ENCODE data around the gene TMEM198. TPM values are rescaled to one million over a fixed set of nuclear protein-coding genes. Genes with fewer than 3 reads are reported as not detected.
A peak's percentile ranks its signal among the peaks of the same experiment; 100 is the strongest.

TMEM198 gene, protein sequence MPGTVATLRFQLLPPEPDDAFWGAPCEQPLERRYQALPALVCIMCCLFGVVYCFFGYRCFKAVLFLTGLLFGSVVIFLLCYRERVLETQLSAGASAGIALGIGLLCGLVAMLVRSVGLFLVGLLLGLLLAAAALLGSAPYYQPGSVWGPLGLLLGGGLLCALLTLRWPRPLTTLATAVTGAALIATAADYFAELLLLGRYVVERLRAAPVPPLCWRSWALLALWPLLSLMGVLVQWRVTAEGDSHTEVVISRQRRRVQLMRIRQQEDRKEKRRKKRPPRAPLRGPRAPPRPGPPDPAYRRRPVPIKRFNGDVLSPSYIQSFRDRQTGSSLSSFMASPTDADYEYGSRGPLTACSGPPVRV
- total RNA-seq (2021; fragmentation: NEBNext Ultra II Directional; extraction: Animal tissue kit (Norgen Biotek cat#: 25700)) = 1 to 10 TPM; 2.3 to 2.8 (median 2.7) TPM
- long read RNA-seq, partial matches to known transcripts = 0 of 1 reads
- long read RNA-seq, other reads (novel, unspliced or antisense) = 1 of 1 reads

DNA sequence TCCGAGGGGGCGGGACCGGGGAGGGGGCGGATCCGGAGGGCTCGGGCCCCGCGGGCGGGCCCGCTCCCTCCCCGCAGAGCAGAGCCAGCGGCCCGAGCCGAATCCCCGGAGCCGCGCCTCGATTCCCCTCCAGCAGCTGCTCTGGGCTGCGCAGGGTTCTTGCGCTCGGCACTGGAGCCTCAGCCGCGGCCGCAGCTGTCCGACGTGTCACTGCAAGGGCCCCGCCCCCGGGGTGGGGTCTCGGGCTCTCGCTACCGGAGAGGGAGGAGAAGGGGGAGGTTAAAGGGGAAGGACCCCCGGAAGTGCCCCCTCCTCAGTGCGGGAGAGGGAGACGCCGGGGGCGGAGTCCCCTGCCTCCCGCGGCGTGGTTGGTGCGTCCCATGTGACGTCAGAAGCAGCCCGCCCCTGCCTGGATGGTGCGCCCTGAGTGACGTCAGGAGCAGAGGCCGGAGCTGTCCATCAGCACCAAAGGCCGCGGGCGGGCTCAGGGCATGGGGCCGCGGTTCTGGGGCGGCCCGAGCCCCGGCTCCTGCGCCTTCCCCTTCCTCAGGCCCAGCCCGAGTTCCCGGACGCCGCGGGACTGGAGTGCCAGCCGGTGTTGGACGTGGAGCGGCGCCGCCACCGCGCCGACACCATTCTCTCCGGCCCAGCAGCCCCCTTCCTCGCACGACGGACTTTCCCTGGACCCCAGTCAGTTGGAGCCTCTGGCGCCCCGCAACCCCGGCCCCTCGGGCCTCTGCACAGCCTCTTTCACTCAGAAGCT is at the start of gene TMEM198, which contains the start of gene CHPF:
Gene TMEM198 (plus strand): TSS at position 433 of the 763 bp plus-strand sequence. CDS start 700 bp downstream, outside the sequence.
Gene CHPF (minus strand): TSS at position 214 of the 763 bp plus-strand sequence. CDS start 271 bp downstream, outside the sequence.
- TF ChIP-seq, protein P1, sequence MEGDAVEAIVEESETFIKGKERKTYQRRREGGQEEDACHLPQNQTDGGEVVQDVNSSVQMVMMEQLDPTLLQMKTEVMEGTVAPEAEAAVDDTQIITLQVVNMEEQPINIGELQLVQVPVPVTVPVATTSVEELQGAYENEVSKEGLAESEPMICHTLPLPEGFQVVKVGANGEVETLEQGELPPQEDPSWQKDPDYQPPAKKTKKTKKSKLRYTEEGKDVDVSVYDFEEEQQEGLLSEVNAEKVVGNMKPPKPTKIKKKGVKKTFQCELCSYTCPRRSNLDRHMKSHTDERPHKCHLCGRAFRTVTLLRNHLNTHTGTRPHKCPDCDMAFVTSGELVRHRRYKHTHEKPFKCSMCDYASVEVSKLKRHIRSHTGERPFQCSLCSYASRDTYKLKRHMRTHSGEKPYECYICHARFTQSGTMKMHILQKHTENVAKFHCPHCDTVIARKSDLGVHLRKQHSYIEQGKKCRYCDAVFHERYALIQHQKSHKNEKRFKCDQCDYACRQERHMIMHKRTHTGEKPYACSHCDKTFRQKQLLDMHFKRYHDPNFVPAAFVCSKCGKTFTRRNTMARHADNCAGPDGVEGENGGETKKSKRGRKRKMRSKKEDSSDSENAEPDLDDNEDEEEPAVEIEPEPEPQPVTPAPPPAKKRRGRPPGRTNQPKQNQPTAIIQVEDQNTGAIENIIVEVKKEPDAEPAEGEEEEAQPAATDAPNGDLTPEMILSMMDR (IDR thresholded peaks at IDR 0.05) = no peak
- peaks cover 3% of the 10 kb centered on the region for H3K27me3 Mint-ChIP-seq (ENCODE audit: insufficient read depth)
- DNase-seq = peak; percentile 96
- peaks cover 15% of the 10 kb centered on the region for H3K36me3 Mint-ChIP-seq (ENCODE audit: low read depth)
- H3K4me3 Mint-ChIP-seq = peak within 1 kb of the TSS; percentile 97
- no peaks in the 10 kb centered on the region for H3K9me3 Mint-ChIP-seq
- peak within 1 kb of the TSS; percentile 78 for H3K27ac Mint-ChIP-seq
- peaks cover 18% of the 10 kb centered on the region for H3K4me1 Mint-ChIP-seq (ENCODE audit: low read depth)

DNA sequence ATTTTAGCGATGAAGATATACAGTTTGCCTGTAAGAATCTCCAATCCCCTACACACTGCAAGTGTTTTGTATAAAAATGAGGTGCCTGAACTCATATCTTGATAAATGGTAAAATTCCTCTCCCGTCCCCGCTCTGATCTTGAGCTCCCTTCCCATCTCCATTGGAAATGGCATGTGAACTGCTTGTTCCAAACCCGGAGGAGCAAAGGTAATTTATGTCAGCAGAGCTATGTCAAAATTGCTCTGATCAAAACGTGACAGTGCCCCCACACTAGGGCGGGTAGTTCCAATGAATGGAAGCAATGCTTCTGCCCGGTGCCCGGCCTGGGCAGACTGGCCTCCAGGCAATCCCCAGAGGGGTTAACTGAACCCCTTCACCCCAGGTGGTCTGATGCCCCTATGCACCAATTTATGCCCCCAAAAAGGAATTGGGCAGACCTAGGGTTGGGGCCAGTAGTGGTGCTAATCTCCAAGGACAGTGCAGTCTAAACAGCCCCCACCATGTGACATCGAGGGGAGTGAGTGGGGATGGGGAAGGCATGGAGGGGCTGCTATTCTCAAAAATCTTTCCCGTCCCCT is 48.8 kb upstream of the TMEM198 start:
- Mint-ChIP-seq H3K36me3 (ENCODE audit: low read depth) (peaks cover 4% of the 10 kb centered on the region; the same call in 1 of the 2 replicates), H3K27ac (peak overlapping the region; percentile 7; the same call in 1 of the 2 replicates), H3K9me3 (no peaks in the 10 kb centered on the region), H3K4me3 (no peak overlapping the region), H3K4me1 (ENCODE audit: low read depth) (peaks cover 26% of the 10 kb centered on the region), H3K27me3 (ENCODE audit: insufficient read depth) (peaks cover 5% of the 10 kb centered on the region)
- TF ChIP-seq, protein P1 (IDR thresholded peaks at IDR 0.05) = no peak
- no peak for DNase-seq

- TF ChIP-seq, protein P1 (IDR thresholded peaks at IDR 0.05) = peak; percentile 90
- H3K27ac Mint-ChIP-seq = peak overlapping the region; percentile 7; the same call in 1 of the 2 replicates
- H3K9me3 Mint-ChIP-seq = no peaks in the 10 kb centered on the region
- no peak overlapping the region; the same call in 1 of the 2 replicates for H3K4me3 Mint-ChIP-seq
- peaks cover 4% of the 10 kb centered on the region; the same call in 1 of the 2 replicates for H3K36me3 Mint-ChIP-seq (ENCODE audit: low read depth)
- H3K27me3 Mint-ChIP-seq (ENCODE audit: insufficient read depth) = peaks cover 5% of the 10 kb centered on the region
- peaks cover 32% of the 10 kb centered on the region for H3K4me1 Mint-ChIP-seq (ENCODE audit: low read depth)
- DNase-seq = peak; percentile 71
These were observed 48.2 kb upstream of the TMEM198 start for GRCh38 chr2:219495531-219496122.

GRCh38 chr2:219496247-219496824 is 47.5 kb upstream of the TMEM198 start:
- no peak overlapping the region for H3K4me3 Mint-ChIP-seq
- H3K9me3 Mint-ChIP-seq = no peaks in the 10 kb centered on the region
- H3K27me3 Mint-ChIP-seq (ENCODE audit: insufficient read depth) = peaks cover 5% of the 10 kb centered on the region
- TF ChIP-seq, protein P1 (IDR thresholded peaks at IDR 0.05) = no peak
- DNase-seq = no peak
- peaks cover 36% of the 10 kb centered on the region for H3K4me1 Mint-ChIP-seq (ENCODE audit: low read depth)
- no peak overlapping the region; the same call in 1 of the 2 replicates for H3K27ac Mint-ChIP-seq
- H3K36me3 Mint-ChIP-seq (ENCODE audit: low read depth) = peaks cover 4% of the 10 kb centered on the region

All from HFFc6 (cell line).